Adrenal gland (tissue), 12 donors: ENCODE data around the gene PTPRN2. TPM values are rescaled to one million over a fixed set of nuclear protein-coding genes. Genes with fewer than 3 reads are reported as not detected.

Source experiments
- DNase-seq, 7 donors: peaks; one replicate each; pipeline ENCODE4 v3.0.0-alpha.2; 2019 to 2020
- H3K27ac ChIP-seq, 5 donors: fragments of 200-600 bp; sonication (generic) in 4 of 5; 1 replicate in 3 of 5; 2 replicates in 2 of 5; pipeline versions ENCODE4 v1.5.1 to v1.8.0; 2016 to 2020; ENCODE audit warnings: mild to moderate bottlenecking in 1 of 5
- H3K27me3 ChIP-seq: fragments of 200-600 bp; 2 replicates; pipeline ENCODE4 v1.8.0; 2021
- H3K36me3 ChIP-seq, 2 donors: fragments of 200-600 bp; replicated peaks in 1 of 2; 1 replicate in 1 of 2; 2 replicates in 1 of 2; pipeline versions ENCODE4 v1.5.1 to v1.8.0; 2018 to 2022
- H3K4me1 ChIP-seq, 2 donors: fragments of 200-600 bp; replicated peaks in 1 of 2; 1 replicate in 1 of 2; 2 replicates in 1 of 2; pipeline versions ENCODE4 v1.5.1 to v1.8.0; 2018 to 2021
- H3K4me3 ChIP-seq, 4 donors: fragments of 200-600 bp; sonication (generic) in 3 of 4; one replicate each; pipeline ENCODE4 v1.5.1; 2016 to 2018
- H3K9me3 ChIP-seq, 3 donors: fragments of 200-600 bp; sonication (generic) in 1 of 3; replicated peaks in 1 of 3; 1 replicate in 2 of 3; 2 replicates in 1 of 3; pipeline versions ENCODE4 v1.5.1 to v1.8.0; 2016 to 2021
- POLR2A ChIP-seq, 2 donors: fragments of 450-650 bp; IDR thresholded peaks; one replicate each; pipeline ENCODE4 v1.6.1; 2017; ENCODE audit warnings: antibody characterized with exemption in 2 of 2, mild to moderate bottlenecking in 2 of 2, moderate library complexity in 1 of 2
- WGBS, 4 donors: extraction: QIAGEN DNeasy Blood & Tissue Kit in 2 of 4; methylation state at CpG; one replicate each; pipeline versions ENCODE4 v1.1.5 to v1.1.7; 2013 to 2017; 5-methylcytosine and 5-hydroxymethylcytosine counted together
- intact Hi-C, 2 donors: fragments of 100-400 bp; cut with DNase I; formaldehyde crosslinking; loops; one replicate each; pipeline versions ENCODE4 v1.14.1 to v1.15.0; 2022 to 2023
- polyA plus RNA-seq, 3 donors: library from polyadenylated mRNA; stranded (reverse); fragments of 200-250 nt in 2 of 3; fragments of 350-450 nt in 1 of 3; fragmentation: Illumina TruSeq in 1 of 3; extraction: RNeasy Lipid Tissue Mini Kit (QIAGEN cat#74804) in 1 of 3; gene quantifications; one replicate each; pipeline ENCODE4 v1.2.3, GENCODE V29; 2013 to 2014
- total RNA-seq, 9 donors: library from RNA; depleted of rRNA in 4 of 9; stranded (reverse); fragments of >200 nt in 4 of 9; fragments of 120-200 nt in 1 of 9; fragmentation: NEBNext Ultra II Directional in 1 of 9; extraction: Animal tissue kit (Norgen Biotek cat#: 25700) in 1 of 9; gene quantifications; one replicate each; pipeline versions ENCODE4 v1.1.0 to v1.2.4, GENCODE V29; 2013 to 2023
- TF ChIP-seq, protein P1 (sequence below), 6 experiments: fragments of 450-650 bp in 4 of 6; fragments of 200-600 bp in 2 of 6; sonication (generic) in 1 of 6; IDR thresholded peaks; 1 replicate in 5 of 6; 2 replicates in 1 of 6; pipeline versions ENCODE4 v1.5.1 to v1.8.0; 2016 to 2021; ENCODE audit warnings: antibody characterized with exemption in 6 of 6, mild to moderate bottlenecking in 2 of 6, moderate library complexity in 1 of 6
- donor health status: healthy with polysubstance abuse.
- donor health status: Bipolar disorder and iron deficiency.
- donor health status: DM: yes; HTN: yes; CAD: no.
- donor health status: DM: no; HTN: no; CAD: no.
- donor health status: DM: no; HTN: no; CAD: no.
- donor health status: DM: yes; HTN: yes; CAD: no.

PTPRN2 gene
- total and polyA plus RNA-seq, 12 donors: 2.2 to 16.2 (median 3.4) TPM

DNA sequence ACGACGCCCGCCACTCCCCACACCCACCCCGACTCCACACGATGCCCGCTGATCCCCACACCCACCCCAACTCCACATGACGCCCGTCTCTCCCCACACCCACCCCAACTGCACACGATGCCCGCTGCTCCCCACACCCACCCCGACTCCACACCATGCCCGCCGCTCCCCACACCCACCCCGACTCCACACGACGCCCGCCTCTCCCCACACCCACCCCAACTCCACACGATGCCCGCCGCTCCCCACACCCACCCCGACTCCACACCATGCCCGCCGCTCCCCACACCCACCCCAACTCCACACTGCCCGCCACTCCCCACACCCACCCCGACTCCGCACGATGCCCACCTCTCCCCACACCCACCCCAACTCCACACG is 933.8 kb downstream of the PTPRN2 start:
- WGBS, 4 donors: 92 to 93% (median 92%) methylated on average over 12 to 28 of the region's 28 CpGs
- DNase-seq: no peak
- TF ChIP-seq, protein P1, sequence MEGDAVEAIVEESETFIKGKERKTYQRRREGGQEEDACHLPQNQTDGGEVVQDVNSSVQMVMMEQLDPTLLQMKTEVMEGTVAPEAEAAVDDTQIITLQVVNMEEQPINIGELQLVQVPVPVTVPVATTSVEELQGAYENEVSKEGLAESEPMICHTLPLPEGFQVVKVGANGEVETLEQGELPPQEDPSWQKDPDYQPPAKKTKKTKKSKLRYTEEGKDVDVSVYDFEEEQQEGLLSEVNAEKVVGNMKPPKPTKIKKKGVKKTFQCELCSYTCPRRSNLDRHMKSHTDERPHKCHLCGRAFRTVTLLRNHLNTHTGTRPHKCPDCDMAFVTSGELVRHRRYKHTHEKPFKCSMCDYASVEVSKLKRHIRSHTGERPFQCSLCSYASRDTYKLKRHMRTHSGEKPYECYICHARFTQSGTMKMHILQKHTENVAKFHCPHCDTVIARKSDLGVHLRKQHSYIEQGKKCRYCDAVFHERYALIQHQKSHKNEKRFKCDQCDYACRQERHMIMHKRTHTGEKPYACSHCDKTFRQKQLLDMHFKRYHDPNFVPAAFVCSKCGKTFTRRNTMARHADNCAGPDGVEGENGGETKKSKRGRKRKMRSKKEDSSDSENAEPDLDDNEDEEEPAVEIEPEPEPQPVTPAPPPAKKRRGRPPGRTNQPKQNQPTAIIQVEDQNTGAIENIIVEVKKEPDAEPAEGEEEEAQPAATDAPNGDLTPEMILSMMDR (IDR thresholded peaks at IDR 0.05): no peak
- no peak for TF ChIP-seq POLR2A (IDR thresholded peaks at IDR 0.05)
- Histone ChIP-seq H3K27me3 (no peaks in the 10 kb centered on the region), H3K36me3 (no peaks in the 10 kb centered on the region), H3K27ac (no peak overlapping the region), H3K9me3 (no peaks in the 10 kb centered on the region), H3K4me1 (no peaks in the 10 kb centered on the region), H3K4me3 (no peak overlapping the region)
- intact Hi-C loops: no loop called here

DNA sequence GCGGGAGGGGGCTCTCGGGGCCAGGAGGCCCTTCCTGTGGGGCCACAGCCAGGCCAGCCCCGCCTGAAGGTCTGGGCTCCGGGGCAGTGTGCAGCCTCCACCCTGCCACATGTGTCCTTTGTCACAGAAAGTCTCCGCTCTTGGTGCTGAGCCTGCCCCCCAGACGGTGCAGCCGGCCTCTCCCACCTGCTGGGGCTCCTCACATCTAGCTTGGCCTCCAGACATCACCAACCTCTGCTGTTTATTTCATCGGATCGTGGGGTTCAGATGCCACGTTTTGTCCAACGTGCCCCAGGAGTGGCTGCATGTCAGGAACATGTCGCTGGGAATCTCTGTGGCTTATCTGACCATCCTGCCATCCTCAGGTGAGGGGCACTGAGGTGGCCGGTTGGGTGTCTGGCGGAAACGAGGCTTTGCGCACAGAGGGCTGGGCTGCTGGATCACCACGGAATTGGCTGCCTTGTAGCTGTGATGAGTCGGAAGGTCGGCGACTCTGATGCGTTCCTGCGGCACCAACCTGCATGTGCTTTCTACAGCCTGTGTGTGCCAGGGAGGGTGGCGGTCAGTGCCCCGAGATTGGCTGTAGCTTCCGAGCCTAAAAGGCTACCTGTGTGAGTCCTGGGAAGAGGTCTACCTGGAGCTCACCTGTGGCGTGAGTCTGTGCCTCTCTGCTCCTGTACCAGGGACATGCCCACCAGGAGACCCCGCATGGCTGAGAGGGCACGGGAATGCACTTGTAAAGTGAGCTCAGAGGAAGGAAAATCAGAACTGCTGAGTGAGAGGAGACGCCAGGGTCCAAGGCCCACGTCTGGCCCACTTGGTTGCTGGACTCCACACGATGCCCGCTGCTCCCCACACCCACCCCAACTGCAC is 934.4 kb downstream of the PTPRN2 start:
- Histone ChIP-seq H3K27me3 (no peaks in the 10 kb centered on the region), H3K36me3 (no peaks in the 10 kb centered on the region), H3K9me3 (no peaks in the 10 kb centered on the region), H3K4me3 (no peak overlapping the region), H3K4me1 (no peaks in the 10 kb centered on the region), H3K27ac (no peak overlapping the region)
- intact Hi-C loops: no loop called here
- 80 to 89% (median 82%) methylated on average over 28 to 32 of the region's 32 CpGs for WGBS, 4 donors
- DNase-seq: no peak
- TF ChIP-seq POLR2A (IDR thresholded peaks at IDR 0.05): no peak
- TF ChIP-seq, protein P1 (IDR thresholded peaks at IDR 0.05): no peak

DNA sequence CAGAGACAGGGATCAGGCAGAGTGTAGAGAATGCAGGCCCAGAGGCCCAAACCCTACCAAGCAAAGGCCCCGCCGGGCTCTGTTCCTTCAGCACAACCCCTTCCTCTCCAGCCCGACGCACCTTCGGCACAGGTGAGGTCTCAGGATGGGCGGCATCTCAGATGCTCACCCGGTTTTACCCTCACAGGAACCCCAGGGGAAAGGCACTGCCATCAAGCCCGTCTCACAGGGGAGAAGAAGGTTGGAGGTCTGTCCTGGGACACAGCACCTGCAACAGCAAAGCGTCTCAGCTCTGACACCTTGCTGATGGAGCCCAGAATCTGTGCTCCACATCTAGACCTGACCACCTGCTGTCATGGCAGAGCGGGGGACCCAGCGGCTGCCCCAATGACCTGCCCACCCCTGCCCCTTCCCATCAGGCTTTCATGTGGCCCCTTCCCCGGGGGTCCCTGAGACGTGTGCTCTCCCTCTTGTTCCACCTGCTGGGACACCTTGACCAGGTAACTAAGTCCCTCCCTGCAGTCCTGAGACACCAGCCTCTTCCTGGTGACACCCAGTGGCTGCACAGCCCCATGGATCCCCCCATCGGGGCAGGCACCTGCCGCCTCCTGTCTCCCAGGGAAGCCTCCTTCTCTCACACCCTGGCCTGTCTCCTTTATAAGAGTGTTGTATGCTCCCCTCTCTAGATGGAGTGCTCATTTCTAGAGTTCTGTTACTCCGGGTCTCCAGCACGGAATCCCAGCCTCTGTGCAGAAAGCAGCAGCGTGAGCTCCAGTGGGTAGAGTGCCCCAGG is 935.3 kb downstream of the PTPRN2 start:
- no peak for DNase-seq
- H3K27ac ChIP-seq: no peak overlapping the region
- H3K27me3 ChIP-seq: no peaks in the 10 kb centered on the region
- 81 to 92% (median 85%) methylated on average over 13 to 18 of the region's 18 CpGs for WGBS, 4 donors
- no peaks in the 10 kb centered on the region for H3K36me3 ChIP-seq
- no peaks in the 10 kb centered on the region for H3K4me1 ChIP-seq
- no peak overlapping the region for H3K4me3 ChIP-seq
- TF ChIP-seq POLR2A (IDR thresholded peaks at IDR 0.05): no peak
- TF ChIP-seq, protein P1 (IDR thresholded peaks at IDR 0.05): no peak
- intact Hi-C loops: no loop called here
- H3K9me3 ChIP-seq: no peaks in the 10 kb centered on the region

DNA sequence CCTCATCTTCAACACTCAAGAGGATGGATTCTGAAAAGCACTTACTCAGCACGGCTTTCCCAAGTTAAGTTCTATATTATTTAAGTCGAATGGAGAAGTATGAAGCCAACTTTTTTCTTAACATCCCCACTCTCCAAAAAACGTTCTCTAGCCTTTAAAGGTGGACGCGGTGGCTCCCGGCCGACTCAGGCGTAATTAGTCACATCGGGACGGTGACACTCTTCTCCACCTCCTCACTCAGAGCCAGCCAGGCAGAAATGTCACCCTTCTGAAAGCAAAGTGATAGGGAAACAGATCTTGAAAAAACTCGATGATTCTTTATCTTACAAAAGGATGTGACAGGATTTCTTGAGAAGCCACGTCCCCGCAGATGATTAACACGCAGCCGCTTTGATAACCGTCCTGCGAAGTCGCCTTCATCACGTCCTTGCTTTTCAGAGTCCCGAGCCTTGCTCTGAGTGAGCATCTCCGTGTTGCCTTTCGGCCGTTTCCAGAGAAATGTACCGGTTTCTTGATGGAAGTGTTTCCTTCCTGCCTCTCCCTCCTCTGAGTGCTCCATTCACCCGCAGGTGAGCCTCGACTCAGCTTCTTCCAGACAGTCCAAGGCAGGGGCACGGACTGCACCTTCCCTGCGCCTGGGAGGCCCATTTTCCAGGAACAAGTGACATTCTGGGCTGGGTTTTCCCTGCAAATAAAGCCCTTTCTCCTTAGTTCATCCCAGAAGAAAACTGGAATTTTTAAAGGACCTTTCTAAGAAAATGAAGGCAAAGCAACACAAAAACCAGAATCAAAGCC is 936.1 kb downstream of the PTPRN2 start:
- H3K4me3 ChIP-seq: no peak overlapping the region
- DNase-seq: no peak
- no peaks in the 10 kb centered on the region for H3K4me1 ChIP-seq
- 76 to 79% (median 77%) methylated on average over 28 of the region's 28 CpGs for WGBS, 4 donors
- intact Hi-C loops: no loop called here
- no peak overlapping the region for H3K27ac ChIP-seq
- no peaks in the 10 kb centered on the region for H3K9me3 ChIP-seq
- no peaks in the 10 kb centered on the region for H3K27me3 ChIP-seq
- no peak for TF ChIP-seq POLR2A (IDR thresholded peaks at IDR 0.05)
- TF ChIP-seq, protein P1 (IDR thresholded peaks at IDR 0.05): no peak
- no peaks in the 10 kb centered on the region for H3K36me3 ChIP-seq
